ENCODE data around the gene ASPN. TPM values are rescaled to one million over a fixed set of nuclear protein-coding genes. Genes with fewer than 3 reads are reported as not detected.

Gene ASPN
- polyA plus RNA-seq, 1 experiment, result 1.1 TPM

GRCh38 chr9:92455217-92455616 lies 27.1 kb downstream of the ASPN start:
- ChIA-PET CTCF (interaction anchor here (0.9 kb wide), 1 partner anchor 13 kb away, joined by 3 read pairs; no protein-coding TSS in a partner anchor), POLR2A (no interaction called here)
- Histone ChIP-seq H3K27me3 (ENCODE audit: control insufficient read depth, insufficient read depth, low read length) (no peaks in the 10 kb centered on the region), H3K4me3 (ENCODE audit: low read depth, low read length) (no peak overlapping the region), H3K9me3 (ENCODE audit: control insufficient read depth, insufficient read depth, low read length) (no peaks in the 10 kb centered on the region), H3K27ac (ENCODE audit: low read depth, low read length) (no peak overlapping the region)
- no peak for DNase-seq (ENCODE audit: low read depth, low spot score)
- no peak for TF ChIP-seq CTCF (IDR thresholded peaks at IDR 0.05; ENCODE audit: low read depth, low read length)

GRCh38 chr9:92446536-92446935 lies 35.8 kb downstream of the ASPN start:
- ChIA-PET POLR2A (interaction anchor here (0.6 kb wide), 1 partner anchor 121 kb away, joined by 3 read pairs; the partner anchor contains the start of gene CENPP), CTCF (interaction anchor here (0.5 to 2.5 kb wide), 6 partner anchors 16 to 312 kb away, joined by 3 to 10 read pairs (median 6); partner anchors contain the start of gene CENPP)
- Histone ChIP-seq H3K9me3 (ENCODE audit: control insufficient read depth, insufficient read depth, low read length) (no peaks in the 10 kb centered on the region), H3K27me3 (ENCODE audit: control insufficient read depth, insufficient read depth, low read length) (no peaks in the 10 kb centered on the region), H3K27ac (ENCODE audit: low read depth, low read length) (no peak overlapping the region), H3K4me3 (ENCODE audit: low read depth, low read length) (no peak overlapping the region)
- no peak for TF ChIP-seq CTCF (IDR thresholded peaks at IDR 0.05; ENCODE audit: low read depth, low read length)
- DNase-seq (ENCODE audit: low read depth, low spot score), result no peak

GRCh38 chr9:92444841-92445240 lies 37.5 kb downstream of the ASPN start:
- H3K27me3 ChIP-seq (ENCODE audit: control insufficient read depth, insufficient read depth, low read length), result no peaks in the 10 kb centered on the region
- no peak overlapping the region for H3K4me3 ChIP-seq (ENCODE audit: low read depth, low read length)
- H3K27ac ChIP-seq (ENCODE audit: low read depth, low read length), result no peak overlapping the region
- CTCF ChIA-PET, result interaction anchor here (1.0 to 2.5 kb wide), 2 partner anchors 116 to 189 kb away, joined by 4 to 10 read pairs; no protein-coding TSS in a partner anchor
- POLR2A ChIA-PET, result interaction anchor here (0.6 kb wide), 1 partner anchor 11 kb away, joined by 3 read pairs; no protein-coding TSS in a partner anchor
- DNase-seq (ENCODE audit: low read depth, low spot score), result no peak
- H3K9me3 ChIP-seq (ENCODE audit: control insufficient read depth, insufficient read depth, low read length), result no peaks in the 10 kb centered on the region
- no peak for TF ChIP-seq CTCF (IDR thresholded peaks at IDR 0.05; ENCODE audit: low read depth, low read length)

GRCh38 chr9:92440751-92441046 lies 41.6 kb downstream of the ASPN start:
- H3K27me3 ChIP-seq (ENCODE audit: control insufficient read depth, insufficient read depth, low read length), result no peaks in the 10 kb centered on the region
- H3K9me3 ChIP-seq (ENCODE audit: control insufficient read depth, insufficient read depth, low read length), result no peaks in the 10 kb centered on the region
- no peak overlapping the region for H3K4me3 ChIP-seq (ENCODE audit: low read depth, low read length)
- H3K27ac ChIP-seq (ENCODE audit: low read depth, low read length), result no peak overlapping the region
- no peak for DNase-seq (ENCODE audit: low read depth, low spot score)
- ChIA-PET POLR2A (no interaction called here), CTCF (interaction anchor here (1.0 to 3.7 kb wide), 3 partner anchors 98 to 193 kb away, joined by 5 to 41 read pairs (median 32); no protein-coding TSS in a partner anchor)
- no peak for TF ChIP-seq CTCF (IDR thresholded peaks at IDR 0.05; ENCODE audit: low read depth, low read length)

- DNase-seq (ENCODE audit: low read depth, low spot score), result no peak
- Histone ChIP-seq H3K9me3 (ENCODE audit: control insufficient read depth, insufficient read depth, low read length) (no peaks in the 10 kb centered on the region), H3K4me3 (ENCODE audit: low read depth, low read length) (no peak overlapping the region), H3K27ac (ENCODE audit: low read depth, low read length) (no peak overlapping the region), H3K27me3 (ENCODE audit: control insufficient read depth, insufficient read depth, low read length) (no peaks in the 10 kb centered on the region)
- no peak for TF ChIP-seq CTCF (IDR thresholded peaks at IDR 0.05; ENCODE audit: low read depth, low read length)
- POLR2A ChIA-PET, result no interaction called here
- CTCF ChIA-PET, result interaction anchor here (1.0 to 3.7 kb wide), 6 partner anchors 60 to 308 kb away, joined by 3 to 41 read pairs (median 10); partner anchors contain the start of genes CENPP and NOL8
Measured at GRCh38 chr9:92439921-92440750, 42.2 kb downstream of the ASPN start.

Measured in AG04450 (cell line).